Raji (cell line): ENCODE data around the gene TRPV5.

Experiments used
- POLR2A ChIP-seq: IDR thresholded peaks from 2 replicates; pipeline ENCODE4 v1.6.1; 2011; ENCODE audit warnings: low read depth, low read length, control low read depth; ENCODE audit not compliant: insufficient read depth

The TRPV5 gene

GRCh38 chr7:142886866-142887265 is 46.7 kb downstream of the TRPV5 start:
- no peak for TF ChIP-seq POLR2A

- TF ChIP-seq POLR2A = no peak
These were observed 48.0 kb downstream of the TRPV5 start, which contains the start of gene TRPV6 for GRCh38 chr7:142885311-142886230. TSS of gene TRPV6 (minus strand) at chr7:142885745.

DNA sequence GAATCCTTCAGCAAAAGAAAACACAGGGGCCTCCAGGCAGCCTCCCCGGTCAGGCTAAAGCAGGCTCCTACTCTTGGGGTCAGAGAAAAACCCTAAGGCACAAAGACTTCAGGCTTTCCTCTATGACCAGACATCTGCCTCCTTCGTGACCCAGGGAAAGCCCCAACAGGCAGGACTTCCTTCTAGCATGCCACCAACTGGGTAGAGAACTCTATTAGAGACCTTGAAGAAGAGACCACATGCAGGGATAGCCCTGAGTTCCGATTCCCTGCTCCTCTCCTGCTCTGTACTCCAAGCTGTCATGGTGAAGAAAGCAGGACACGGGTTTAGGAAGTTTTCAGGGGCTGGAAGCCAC is 49.3 kb downstream of the TRPV5 start:
- no peak for TF ChIP-seq POLR2A

DNA sequence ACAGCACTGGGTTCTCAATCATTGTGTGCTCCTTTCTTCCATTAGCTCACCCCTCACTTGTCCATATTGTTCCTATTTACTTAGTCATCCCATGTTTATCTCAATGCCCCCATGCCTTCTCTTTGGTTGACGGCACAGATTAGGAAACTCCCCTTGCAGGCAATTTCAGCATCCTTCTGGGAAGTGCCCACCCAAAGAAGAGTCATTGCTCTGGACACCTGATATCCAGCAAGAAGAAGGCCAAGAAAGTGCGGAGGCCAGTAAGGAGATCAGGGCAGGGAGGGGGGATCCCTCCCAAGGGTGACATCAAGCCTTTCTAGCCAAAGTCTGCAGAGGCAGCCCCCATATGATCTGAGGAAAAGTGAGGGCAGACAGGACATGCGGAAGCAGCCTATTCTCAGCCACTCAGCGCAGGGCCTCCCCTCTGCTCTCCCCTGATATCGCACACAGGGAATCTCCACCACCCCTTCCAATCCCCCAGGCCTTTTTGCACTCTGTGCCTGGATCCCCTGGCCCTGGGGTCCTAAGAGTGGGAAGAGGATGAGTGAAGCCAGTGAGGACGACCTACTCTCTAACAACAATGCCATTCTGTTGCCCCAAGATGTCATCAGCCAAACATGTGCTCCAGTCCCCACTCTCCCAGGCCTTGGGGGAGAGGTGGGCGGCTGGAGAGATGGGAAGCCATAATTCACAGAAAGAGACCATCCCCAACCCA is 49.8 kb downstream of the TRPV5 start:
- TF ChIP-seq POLR2A = no peak

DNA sequence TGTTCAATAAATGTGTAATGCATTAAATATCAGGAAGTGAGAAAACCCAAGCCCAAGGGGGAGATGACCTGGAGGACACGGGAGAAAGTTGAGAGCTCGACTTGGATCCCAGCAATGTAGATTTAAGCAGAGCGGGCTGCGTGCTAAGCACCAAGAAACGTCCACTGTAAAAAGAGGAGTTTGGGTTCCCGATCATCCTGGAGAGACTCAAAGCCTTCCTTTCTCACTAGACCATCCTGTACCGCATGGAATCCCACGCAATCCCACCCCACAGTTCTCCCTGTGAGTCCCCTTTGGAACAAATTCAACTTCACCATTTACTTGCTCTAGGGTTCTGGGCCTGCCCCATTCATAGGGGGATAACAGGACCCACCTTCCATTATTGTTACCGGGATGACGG is 50.4 kb downstream of the TRPV5 start:
- TF ChIP-seq POLR2A = no peak

DNA sequence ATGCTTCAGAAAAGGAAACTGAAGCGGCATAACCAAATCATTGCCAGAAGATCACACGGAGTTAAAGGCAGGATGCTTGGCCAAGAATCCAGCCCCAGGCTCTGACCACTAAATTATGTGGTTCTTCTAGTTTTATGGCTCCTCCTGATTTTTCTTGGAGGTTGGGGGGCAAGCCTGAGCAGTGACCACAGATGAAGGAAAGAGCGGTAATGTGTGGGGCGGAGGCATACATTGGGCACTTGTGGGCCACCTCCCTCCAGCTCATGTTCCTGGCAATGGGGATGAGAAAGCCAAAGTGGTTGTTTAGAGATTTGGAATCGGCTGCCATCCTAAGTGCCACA is 51.2 kb downstream of the TRPV5 start:
- no peak for TF ChIP-seq POLR2A

- TF ChIP-seq POLR2A = no peak
These were observed 51.8 kb downstream of the TRPV5 start for GRCh38 chr7:142881586-142882337.

GRCh38 chr7:142880876-142881505 is 52.6 kb downstream of the TRPV5 start:
- TF ChIP-seq POLR2A = no peak

GRCh38 chr7:142879060-142879459 is 54.5 kb downstream of the TRPV5 start:
- no peak for TF ChIP-seq POLR2A

GRCh38 chr7:142878315-142878714 is 55.2 kb downstream of the TRPV5 start:
- TF ChIP-seq POLR2A = no peak

GRCh38 chr7:142876991-142877910 is 56.3 kb downstream of the TRPV5 start:
- no peak for TF ChIP-seq POLR2A

GRCh38 chr7:142876236-142876960 is 57.1 kb downstream of the TRPV5 start:
- TF ChIP-seq POLR2A = no peak

GRCh38 chr7:142875456-142875855 is 58.1 kb downstream of the TRPV5 start:
- TF ChIP-seq POLR2A = no peak
